Fibroblast of pulmonary artery (primary cell): ENCODE results near the gene THUMPD2.

Experiments
- DNase-seq: peaks from one replicate; pipeline ENCODE4 v3.0.0-alpha.2; 2010; ENCODE audit warnings: low read depth
- H3K4me3 ChIP-seq: replicated peaks from 2 replicates; pipeline ENCODE4 v1.5.1; 2011; ENCODE audit warnings: low read depth, mild to moderate bottlenecking, control low read depth, low read length, moderate library complexity
- CTCF ChIP-seq: IDR thresholded peaks from 2 replicates; pipeline ENCODE4 v1.5.1; 2011; ENCODE audit warnings: mild to moderate bottlenecking, control low read depth, low read length, inconsistent platforms; ENCODE audit errors: missing control alignments

THUMPD2 gene

DNA sequence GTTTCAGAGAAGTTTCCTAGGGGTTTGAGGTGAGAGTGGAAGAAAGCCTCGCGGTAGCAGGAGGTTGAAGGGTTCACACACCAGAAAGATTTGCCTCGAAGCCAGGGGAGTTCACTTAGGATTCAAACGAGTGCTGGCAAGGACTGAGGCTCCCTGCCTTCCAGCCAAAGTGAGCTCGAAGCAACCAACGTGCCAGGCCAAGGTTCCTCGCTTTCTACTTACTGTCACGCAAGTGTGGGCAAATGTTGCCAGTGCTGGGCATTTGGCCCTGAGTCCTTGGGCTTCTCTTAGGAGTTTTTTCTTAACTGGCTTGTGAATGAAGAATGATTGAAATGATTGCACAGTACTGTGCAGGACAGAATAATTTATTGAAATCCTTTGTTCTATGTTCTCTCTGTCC lies 59.7 kb downstream of the THUMPD2 start:
- TF ChIP-seq CTCF = no peak
- DNase-seq = no peak
- no peak overlapping the region for H3K4me3 ChIP-seq

GRCh38 chr2:39718483-39718882 lies 60.6 kb downstream of the THUMPD2 start:
- DNase-seq = no peak
- TF ChIP-seq CTCF = no peak
- no peak overlapping the region for H3K4me3 ChIP-seq

GRCh38 chr2:39717067-39717466 lies 62.0 kb downstream of the THUMPD2 start:
- TF ChIP-seq CTCF = no peak
- no peak overlapping the region for H3K4me3 ChIP-seq
- no peak for DNase-seq

- no peak for TF ChIP-seq CTCF
- H3K4me3 ChIP-seq = no peak overlapping the region
- DNase-seq = no peak
These were observed 63.2 kb downstream of the THUMPD2 start for GRCh38 chr2:39715822-39716221.

DNA sequence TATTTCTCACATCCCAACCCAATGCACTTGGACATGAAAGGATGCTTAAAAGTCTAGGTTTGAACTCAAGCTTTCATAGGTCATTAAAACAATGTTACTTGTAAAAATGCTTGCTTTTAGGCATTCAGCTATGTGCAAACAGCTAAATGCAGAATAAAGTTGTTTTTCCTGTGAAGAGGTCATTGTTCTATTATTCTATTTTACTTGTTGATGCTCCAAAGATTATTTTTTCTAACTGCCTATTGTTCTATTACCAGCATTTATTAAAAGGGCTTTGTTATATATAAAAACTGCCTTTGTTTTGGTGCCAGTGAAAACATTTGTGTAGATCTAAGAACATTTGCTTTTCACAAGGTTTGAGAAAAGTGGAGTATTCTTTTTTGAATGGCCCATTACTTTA lies 64.0 kb downstream of the THUMPD2 start:
- peak; percentile 22 for DNase-seq
- no peak overlapping the region for H3K4me3 ChIP-seq
- TF ChIP-seq CTCF = no peak

- H3K4me3 ChIP-seq = no peak overlapping the region
- no peak for TF ChIP-seq CTCF
- no peak for DNase-seq
These were observed 66.1 kb downstream of the THUMPD2 start for GRCh38 chr2:39712953-39713352.

DNA sequence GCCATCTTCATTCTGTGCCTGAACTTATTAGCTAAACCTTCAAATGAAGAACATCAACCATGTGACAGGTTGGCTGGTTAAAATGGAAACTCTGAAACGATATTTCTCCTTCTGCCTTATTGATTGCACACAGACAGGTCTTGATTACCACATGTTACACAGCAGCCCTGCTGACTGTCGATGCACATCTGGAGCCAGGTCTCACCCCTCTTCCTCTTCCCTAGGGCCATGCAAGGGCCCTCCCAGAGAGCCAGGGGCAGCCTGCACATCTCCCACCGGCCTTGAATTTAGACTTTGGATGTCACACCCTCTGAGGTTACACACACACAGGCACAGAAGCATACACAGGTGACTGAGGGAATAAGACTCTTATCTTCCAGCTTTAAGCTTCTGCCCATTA lies 68.3 kb downstream of the THUMPD2 start:
- no peak for DNase-seq
- no peak for TF ChIP-seq CTCF
- H3K4me3 ChIP-seq = no peak overlapping the region
